HepG2 (cell line): ENCODE results near the gene KMT2B. TPM values are rescaled to one million over a fixed set of nuclear protein-coding genes. Genes with fewer than 3 reads are reported as not detected.

Experiments used
- AGO1 ChIP-seq: fragments of 200-400 bp; formaldehyde crosslinking; IDR thresholded peaks from 2 replicates; pipeline ENCODE4 v1.6.1; 2017; ENCODE audit warnings: mild to moderate bottlenecking, low read depth, low read length, moderate library complexity; ENCODE audit not compliant: poor library complexity, severe bottlenecking
- PBX3 ChIP-seq: sonication (generic); formaldehyde crosslinking; IDR thresholded peaks from 2 replicates; pipeline ENCODE4 v1.8.1; 2023; ENCODE audit warnings: missing genetic modification reagents, inconsistent platforms, borderline replicate concordance
- PLRG1 ChIP-seq: fragments of 450-650 bp; conservative IDR thresholded peaks from 2 replicates; pipeline ENCODE4 v1.6.1; 2016
- SAFB2 ChIP-seq: sonication (generic); formaldehyde crosslinking; IDR thresholded peaks from 2 replicates; pipeline ENCODE4 v1.5.1; 2020; ENCODE audit warnings: missing genetic modification reagents, low read depth, mild to moderate bottlenecking, borderline replicate concordance
- SIX1 ChIP-seq: sonication (generic); formaldehyde crosslinking; IDR thresholded peaks from 2 replicates; pipeline ENCODE4 v1.4.0; 2020; ENCODE audit warnings: missing genetic modification reagents, borderline replicate concordance
- ZBTB26 ChIP-seq: IDR thresholded peaks from 2 replicates; pipeline ENCODE4 v1.6.1; 2016; ENCODE audit warnings: missing compliant biosample characterization, missing genetic modification reagents, borderline replicate concordance
- ZKSCAN1 ChIP-seq: fragments of 150-350 bp; IDR thresholded peaks from 2 replicates; pipeline ENCODE4 v1.6.1; 2014; ENCODE audit warnings: low read length
- ZMAT3 ChIP-seq: sonication (generic); formaldehyde crosslinking; conservative IDR thresholded peaks from 2 replicates; pipeline ENCODE4 v1.7.0; 2021; ENCODE audit warnings: missing genetic modification reagents
- ZNF253 ChIP-seq: sonication (generic); formaldehyde crosslinking; IDR thresholded peaks from 2 replicates; pipeline ENCODE4 v1.8.0; 2022; ENCODE audit warnings: mild to moderate bottlenecking, missing genetic modification reagents, borderline replicate concordance
- ZNF484 ChIP-seq: sonication (generic); formaldehyde crosslinking; IDR thresholded peaks from 2 replicates; pipeline ENCODE4 v1.5.1; 2020; ENCODE audit warnings: mild to moderate bottlenecking, low read depth, missing genetic modification reagents, borderline replicate concordance
- ZNF7 ChIP-seq: IDR thresholded peaks from 2 replicates; pipeline ENCODE4 v1.6.1; 2016; ENCODE audit warnings: missing biosample characterization, missing genetic modification reagents
- polyA plus RNA-seq, 8 experiments: library from polyadenylated mRNA; depleted of rRNA in 3 of 8; stranded (reverse) in 7 of 8; unstranded in 1 of 8; fragments of >200 nt; fragmentation: Illumina TruSeq in 4 of 8; extraction: Trizol in 4 of 8; gene quantifications; 2 replicates each; pipeline versions ENCODE4 v1.2.1 to v1.2.3, GENCODE V29; 2011 to 2016; ENCODE audit warnings: low read depth in 4 of 8, missing spikeins in 1 of 8, mixed read lengths in 1 of 8; ENCODE audit not compliant: insufficient read depth in 1 of 8
- total RNA-seq, 5 experiments: library from RNA; depleted of rRNA; stranded (reverse); fragments of >200 nt; fragmentation: Illumina TruSeq; extraction: Trizol; gene quantifications; 2 replicates each; pipeline ENCODE4 v1.2.3, GENCODE V29; 2016; ENCODE audit warnings: low read depth in 1 of 5
- TF ChIP-seq, protein P1 (sequence below): IDR thresholded peaks from 2 replicates; pipeline ENCODE4 v1.6.1; 2016; ENCODE audit warnings: missing compliant biosample characterization, missing genetic modification reagents, borderline replicate concordance
- TF ChIP-seq, protein P2 (sequence below): sonication (generic); formaldehyde crosslinking; IDR thresholded peaks from 2 replicates; pipeline ENCODE4 v1.5.0; 2020; ENCODE audit warnings: missing genetic modification reagents
- TF ChIP-seq, protein P3 (sequence below): IDR thresholded peaks from 2 replicates; pipeline ENCODE4 v1.6.1; 2016
- TF ChIP-seq, protein P4 (sequence below): sonication (generic); formaldehyde crosslinking; IDR thresholded peaks from 2 replicates; pipeline ENCODE4 v1.4.0; 2020; ENCODE audit warnings: missing genetic modification reagents, borderline replicate concordance

Gene KMT2B
- total and polyA plus RNA-seq, 2 of the 13 experiments (the other 11 are each of a cell fraction or from before 2014, with no cell fraction given) = 6.2 to 16.9 TPM

- TF ChIP-seq, protein P1, sequence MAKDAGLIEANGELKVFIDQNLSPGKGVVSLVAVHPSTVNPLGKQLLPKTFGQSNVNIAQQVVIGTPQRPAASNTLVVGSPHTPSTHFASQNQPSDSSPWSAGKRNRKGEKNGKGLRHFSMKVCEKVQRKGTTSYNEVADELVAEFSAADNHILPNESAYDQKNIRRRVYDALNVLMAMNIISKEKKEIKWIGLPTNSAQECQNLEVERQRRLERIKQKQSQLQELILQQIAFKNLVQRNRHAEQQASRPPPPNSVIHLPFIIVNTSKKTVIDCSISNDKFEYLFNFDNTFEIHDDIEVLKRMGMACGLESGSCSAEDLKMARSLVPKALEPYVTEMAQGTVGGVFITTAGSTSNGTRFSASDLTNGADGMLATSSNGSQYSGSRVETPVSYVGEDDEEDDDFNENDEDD (CRISPR knock-in tag) = peak; percentile 31; the same call in 1 of the 2 replicates
- TF ChIP-seq SAFB2 (CRISPR knock-in tag) (no peak), ZNF253 (CRISPR knock-in tag) (no peak), ZNF7 (CRISPR knock-in tag) (no peak), ZBTB26 (CRISPR knock-in tag) (0 out of 2 replicates have a peak, but pooled peaks have one; percentile 69), PBX3 (CRISPR knock-in tag) (peak; percentile 77; the same call in 1 of the 2 replicates), SIX1 (CRISPR knock-in tag) (no peak), ZKSCAN1 (no peak), AGO1 (no peak), PLRG1 (no peak), ZNF484 (CRISPR knock-in tag) (no peak), ZMAT3 (no peak)
- TF ChIP-seq, protein P2, sequence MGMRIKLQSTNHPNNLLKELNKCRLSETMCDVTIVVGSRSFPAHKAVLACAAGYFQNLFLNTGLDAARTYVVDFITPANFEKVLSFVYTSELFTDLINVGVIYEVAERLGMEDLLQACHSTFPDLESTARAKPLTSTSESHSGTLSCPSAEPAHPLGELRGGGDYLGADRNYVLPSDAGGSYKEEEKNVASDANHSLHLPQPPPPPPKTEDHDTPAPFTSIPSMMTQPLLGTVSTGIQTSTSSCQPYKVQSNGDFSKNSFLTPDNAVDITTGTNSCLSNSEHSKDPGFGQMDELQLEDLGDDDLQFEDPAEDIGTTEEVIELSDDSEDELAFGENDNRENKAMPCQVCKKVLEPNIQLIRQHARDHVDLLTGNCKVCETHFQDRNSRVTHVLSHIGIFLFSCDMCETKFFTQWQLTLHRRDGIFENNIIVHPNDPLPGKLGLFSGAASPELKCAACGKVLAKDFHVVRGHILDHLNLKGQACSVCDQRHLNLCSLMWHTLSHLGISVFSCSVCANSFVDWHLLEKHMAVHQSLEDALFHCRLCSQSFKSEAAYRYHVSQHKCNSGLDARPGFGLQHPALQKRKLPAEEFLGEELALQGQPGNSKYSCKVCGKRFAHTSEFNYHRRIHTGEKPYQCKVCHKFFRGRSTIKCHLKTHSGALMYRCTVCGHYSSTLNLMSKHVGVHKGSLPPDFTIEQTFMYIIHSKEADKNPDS = no peak
- TF ChIP-seq, protein P3, sequence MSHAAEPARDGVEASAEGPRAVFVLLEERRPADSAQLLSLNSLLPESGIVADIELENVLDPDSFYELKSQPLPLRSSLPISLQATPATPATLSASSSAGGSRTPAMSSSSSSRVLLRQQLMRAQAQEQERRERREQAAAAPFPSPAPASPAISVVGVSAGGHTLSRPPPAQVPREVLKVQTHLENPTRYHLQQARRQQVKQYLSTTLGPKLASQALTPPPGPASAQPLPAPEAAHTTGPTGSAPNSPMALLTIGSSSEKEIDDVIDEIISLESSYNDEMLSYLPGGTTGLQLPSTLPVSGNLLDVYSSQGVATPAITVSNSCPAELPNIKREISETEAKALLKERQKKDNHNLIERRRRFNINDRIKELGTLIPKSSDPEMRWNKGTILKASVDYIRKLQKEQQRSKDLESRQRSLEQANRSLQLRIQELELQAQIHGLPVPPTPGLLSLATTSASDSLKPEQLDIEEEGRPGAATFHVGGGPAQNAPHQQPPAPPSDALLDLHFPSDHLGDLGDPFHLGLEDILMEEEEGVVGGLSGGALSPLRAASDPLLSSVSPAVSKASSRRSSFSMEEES (CRISPR knock-in tag) = peak; percentile 38; the same call in 1 of the 2 replicates
- TF ChIP-seq, protein P4, sequence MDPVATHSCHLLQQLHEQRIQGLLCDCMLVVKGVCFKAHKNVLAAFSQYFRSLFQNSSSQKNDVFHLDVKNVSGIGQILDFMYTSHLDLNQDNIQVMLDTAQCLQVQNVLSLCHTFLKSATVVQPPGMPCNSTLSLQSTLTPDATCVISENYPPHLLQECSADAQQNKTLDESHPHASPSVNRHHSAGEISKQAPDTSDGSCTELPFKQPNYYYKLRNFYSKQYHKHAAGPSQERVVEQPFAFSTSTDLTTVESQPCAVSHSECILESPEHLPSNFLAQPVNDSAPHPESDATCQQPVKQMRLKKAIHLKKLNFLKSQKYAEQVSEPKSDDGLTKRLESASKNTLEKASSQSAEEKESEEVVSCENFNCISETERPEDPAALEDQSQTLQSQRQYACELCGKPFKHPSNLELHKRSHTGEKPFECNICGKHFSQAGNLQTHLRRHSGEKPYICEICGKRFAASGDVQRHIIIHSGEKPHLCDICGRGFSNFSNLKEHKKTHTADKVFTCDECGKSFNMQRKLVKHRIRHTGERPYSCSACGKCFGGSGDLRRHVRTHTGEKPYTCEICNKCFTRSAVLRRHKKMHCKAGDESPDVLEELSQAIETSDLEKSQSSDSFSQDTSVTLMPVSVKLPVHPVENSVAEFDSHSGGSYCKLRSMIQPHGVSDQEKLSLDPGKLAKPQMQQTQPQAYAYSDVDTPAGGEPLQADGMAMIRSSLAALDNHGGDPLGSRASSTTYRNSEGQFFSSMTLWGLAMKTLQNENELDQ (CRISPR knock-in tag) = no peak
These were observed 30.6 kb downstream of the KMT2B start, which contains the start of gene LIN37 (continued) for GRCh38 chr19:35748106-35749020.
